HG03342 (cell line): ENCODE data around the gene ABLIM3.

Experiments
- ATAC-seq: cut with Tn5 transposase; IDR thresholded peaks from one replicate; pipeline ENCODE4 v1.9.1; 2021; ENCODE audit warnings: mild to moderate bottlenecking, moderate library complexity; ENCODE audit not compliant: unreplicated experiment

The ABLIM3 gene

GRCh38 chr5:149133795-149134777, 7.2 kb upstream of the ABLIM3 start:
- ATAC-seq = no peak

- no peak for ATAC-seq
Observed at GRCh38 chr5:149134778-149135500, 6.4 kb upstream of the ABLIM3 start.

GRCh38 chr5:149135536-149136201, 5.6 kb upstream of the ABLIM3 start:
- no peak for ATAC-seq

- no peak for ATAC-seq
Observed at GRCh38 chr5:149138182-149138923, 2.9 kb upstream of the ABLIM3 start.

GRCh38 chr5:149140197-149141002, 893 bp upstream of the ABLIM3 start:
- no peak for ATAC-seq

GRCh38 chr5:149141957-149142851, 911 bp downstream of the ABLIM3 start:
- ATAC-seq = no peak

GRCh38 chr5:149143470-149143869, 2.2 kb downstream of the ABLIM3 start:
- ATAC-seq = no peak

- no peak for ATAC-seq
Observed at GRCh38 chr5:149144637-149145036, 3.3 kb downstream of the ABLIM3 start.

GRCh38 chr5:149145138-149145537, 3.8 kb downstream of the ABLIM3 start:
- no peak for ATAC-seq

GRCh38 chr5:149147676-149148075, 6.4 kb downstream of the ABLIM3 start:
- ATAC-seq = no peak

GRCh38 chr5:149149942-149150341, 8.6 kb downstream of the ABLIM3 start:
- ATAC-seq = no peak

GRCh38 chr5:149150457-149150856, 9.2 kb downstream of the ABLIM3 start:
- ATAC-seq = no peak

- no peak for ATAC-seq
Observed at GRCh38 chr5:149151717-149152116, 10.4 kb downstream of the ABLIM3 start.

- no peak for ATAC-seq
Observed at GRCh38 chr5:149152317-149152746, 11.0 kb downstream of the ABLIM3 start.

GRCh38 chr5:149153193-149153750, 12.0 kb downstream of the ABLIM3 start:
- ATAC-seq = no peak

GRCh38 chr5:149153751-149154610, 12.7 kb downstream of the ABLIM3 start:
- no peak for ATAC-seq

GRCh38 chr5:149154650-149155049, 13.4 kb downstream of the ABLIM3 start:
- no peak for ATAC-seq
